T follicular helper cell (primary cell): ENCODE results near the gene ERVH48-1.
A peak's percentile ranks its signal among the peaks of the same experiment; 100 is the strongest.
"Not testable (repeated sequence)": the region's sequence is repeated elsewhere in the genome, so short reads cannot be mapped to it uniquely, and the experiment has no call there.

Experiments used
- DNase-seq: peaks from one replicate; pipeline ENCODE4 v3.0.0-alpha.2; 2020; ENCODE audit warnings: low read depth

ERVH48-1 gene

GRCh38 chr21:42939582-42940413 is 14.4 kb upstream of the ERVH48-1 start:
- DNase-seq, result no peak

- not testable (repeated sequence) for DNase-seq
Observed at GRCh38 chr21:42938606-42938995, 13.2 kb upstream of the ERVH48-1 start.

- DNase-seq, result no peak
Observed at GRCh38 chr21:42937960-42938605, 12.7 kb upstream of the ERVH48-1 start.

GRCh38 chr21:42937034-42937940 is 11.9 kb upstream of the ERVH48-1 start:
- not testable (repeated sequence) for DNase-seq

- DNase-seq, result not testable (repeated sequence)
Observed at GRCh38 chr21:42936360-42936759, 10.9 kb upstream of the ERVH48-1 start.

GRCh38 chr21:42933973-42934372 is 8.5 kb upstream of the ERVH48-1 start:
- not testable (repeated sequence) for DNase-seq

- not testable (repeated sequence) for DNase-seq
Observed at GRCh38 chr21:42933137-42933970, 7.9 kb upstream of the ERVH48-1 start.

- DNase-seq, result not testable (repeated sequence)
Observed at GRCh38 chr21:42932378-42933136, 7.1 kb upstream of the ERVH48-1 start.

- no peak for DNase-seq
Observed at GRCh38 chr21:42931560-42932235, 6.3 kb upstream of the ERVH48-1 start.

- no peak for DNase-seq
Observed at GRCh38 chr21:42929969-42930368, 4.5 kb upstream of the ERVH48-1 start.

GRCh38 chr21:42927474-42928200 is 2.2 kb upstream of the ERVH48-1 start:
- not testable (repeated sequence) for DNase-seq

- DNase-seq, result no peak
Observed at GRCh38 chr21:42924433-42924751, 1.0 kb downstream of the ERVH48-1 start.

GRCh38 chr21:42923553-42924432 is 1.6 kb downstream of the ERVH48-1 start:
- DNase-seq, result peak; percentile 45

GRCh38 chr21:42922918-42923317 is 2.5 kb downstream of the ERVH48-1 start:
- no peak for DNase-seq

- DNase-seq, result no peak
Observed at GRCh38 chr21:42921927-42922326, 3.5 kb downstream of the ERVH48-1 start.

GRCh38 chr21:42918291-42918690 is 7.1 kb downstream of the ERVH48-1 start:
- no peak for DNase-seq

- no peak for DNase-seq
Observed at GRCh38 chr21:42913476-42913875, 12.0 kb downstream of the ERVH48-1 start.

GRCh38 chr21:42911920-42912319 is 13.5 kb downstream of the ERVH48-1 start:
- DNase-seq, result not testable (repeated sequence)
